Activated naive CD8-positive, alpha-beta T cell treated with anti-CD3 and anti-CD28 coated beads, Interleukin-2, amount 10 ng/mL, durations not matched to agents 7 days and 5 days (primary cell): ENCODE results near the gene TSHZ2. TPM values are rescaled to one million over a fixed set of nuclear protein-coding genes. Genes with fewer than 3 reads are reported as not detected.

Source experiments
- ATAC-seq: fragments of 150-1000 bp; cut with Tn5 transposase; one replicate; pipeline ENCODE4 v1.10.0; 2021; ENCODE audit warnings: low read depth, moderate library complexity
- POLR2A ChIA-PET: fragments of 350-600 bp; sonication (Branson Sonifier 250); formaldehyde crosslinking; loops from one replicate; lab custom pipeline; 2021; ENCODE audit warnings: antibody characterized with exemption; lab: Charles Lee
- DNase-seq: peaks from one replicate; pipeline ENCODE4 v3.0.0; 2021
- H3K27ac Mint-ChIP-seq: one replicate; pipeline ENCODE4 v1.8.0; 2022; ENCODE audit warnings: mild to moderate bottlenecking, mixed read lengths
- H3K27me3 Mint-ChIP-seq: one replicate; pipeline ENCODE4 v1.8.0; 2022; ENCODE audit warnings: mild to moderate bottlenecking, moderate library complexity, mixed read lengths
- H3K36me3 Mint-ChIP-seq: one replicate; pipeline ENCODE4 v1.8.0; 2021; ENCODE audit warnings: mild to moderate bottlenecking, mixed read lengths
- H3K4me1 Mint-ChIP-seq: one replicate; pipeline ENCODE4 v1.8.0; 2021; ENCODE audit warnings: mixed read lengths
- H3K4me3 Mint-ChIP-seq: one replicate; pipeline ENCODE4 v1.8.0; 2022; ENCODE audit warnings: mild to moderate bottlenecking, moderate library complexity, mixed read lengths
- H3K9me3 Mint-ChIP-seq: one replicate; pipeline ENCODE4 v1.8.0; 2021; ENCODE audit warnings: mixed read lengths
- total RNA-seq, 2 experiments: library from RNA; stranded (reverse); gene quantifications; one replicate each; pipeline ENCODE4 v1.2.3, GENCODE V29; 2021

Gene TSHZ2
- total RNA-seq, 2 experiments from 2014 or later: 0.44 to 0.54 TPM

- POLR2A ChIA-PET: no interaction called here
- ATAC-seq (no peak), DNase-seq (no peak)
- no peaks in the 10 kb centered on the region for H3K4me1 Mint-ChIP-seq
- H3K4me3 Mint-ChIP-seq: no peak overlapping the region
- peaks cover 3% of the 10 kb centered on the region for H3K9me3 Mint-ChIP-seq
- no peak overlapping the region for H3K27ac Mint-ChIP-seq
- H3K36me3 Mint-ChIP-seq: no peaks in the 10 kb centered on the region
- no peaks in the 10 kb centered on the region for H3K27me3 Mint-ChIP-seq
These were observed 130.0 kb downstream of the TSHZ2 start for GRCh38 chr20:53101992-53102760.

GRCh38 chr20:53103124-53103523 is 131.0 kb downstream of the TSHZ2 start:
- Mint-ChIP-seq H3K9me3 (peaks cover 3% of the 10 kb centered on the region), H3K27ac (no peak overlapping the region), H3K4me1 (no peaks in the 10 kb centered on the region), H3K27me3 (no peaks in the 10 kb centered on the region), H3K4me3 (no peak overlapping the region), H3K36me3 (no peaks in the 10 kb centered on the region)
- ATAC-seq: no peak
- POLR2A ChIA-PET: no interaction called here
- DNase-seq: no peak

- DNase-seq (no peak), ATAC-seq (no peak)
- Mint-ChIP-seq H3K4me1 (no peaks in the 10 kb centered on the region), H3K4me3 (no peak overlapping the region), H3K27ac (no peak overlapping the region), H3K9me3 (peaks cover under 1% of the 10 kb centered on the region), H3K27me3 (no peaks in the 10 kb centered on the region), H3K36me3 (no peaks in the 10 kb centered on the region)
- POLR2A ChIA-PET: no interaction called here
These were observed 132.7 kb downstream of the TSHZ2 start for GRCh38 chr20:53104884-53105283.

GRCh38 chr20:53116733-53117132 is 144.6 kb downstream of the TSHZ2 start:
- POLR2A ChIA-PET: no interaction called here
- Mint-ChIP-seq H3K4me3 (no peak overlapping the region), H3K9me3 (peaks cover 2% of the 10 kb centered on the region), H3K36me3 (no peaks in the 10 kb centered on the region), H3K27ac (no peak overlapping the region), H3K27me3 (peaks cover 2% of the 10 kb centered on the region), H3K4me1 (no peaks in the 10 kb centered on the region)
- DNase-seq (no peak), ATAC-seq (no peak)

- POLR2A ChIA-PET: no interaction called here
- H3K4me3 Mint-ChIP-seq: no peak overlapping the region
These were observed 150.7 kb downstream of the TSHZ2 start for GRCh38 chr20:53122853-53123252.

GRCh38 chr20:53124075-53124551 is 152.0 kb downstream of the TSHZ2 start:
- ATAC-seq (no peak), DNase-seq (no peak)
- POLR2A ChIA-PET: no interaction called here
- no peaks in the 10 kb centered on the region for H3K36me3 Mint-ChIP-seq
- H3K27me3 Mint-ChIP-seq: no peaks in the 10 kb centered on the region
- H3K9me3 Mint-ChIP-seq: no peaks in the 10 kb centered on the region
- H3K4me3 Mint-ChIP-seq: no peak overlapping the region
- H3K4me1 Mint-ChIP-seq: peaks cover 2% of the 10 kb centered on the region
- no peak overlapping the region for H3K27ac Mint-ChIP-seq

More at GRCh38 chr20:53122853-53123252, 150.7 kb downstream of the TSHZ2 start:
- Mint-ChIP-seq H3K27me3 (no peaks in the 10 kb centered on the region), H3K27ac (no peak overlapping the region), H3K36me3 (no peaks in the 10 kb centered on the region), H3K9me3 (no peaks in the 10 kb centered on the region), H3K4me1 (peaks cover 2% of the 10 kb centered on the region)
- no peak for DNase-seq
- ATAC-seq: no peak

GRCh38 chr20:53124803-53125202 is 152.6 kb downstream of the TSHZ2 start:
- POLR2A ChIA-PET: no interaction called here

GRCh38 chr20:53126185-53126584 is 154.0 kb downstream of the TSHZ2 start:
- H3K9me3 Mint-ChIP-seq: no peaks in the 10 kb centered on the region
- H3K4me3 Mint-ChIP-seq: no peak overlapping the region
- H3K27ac Mint-ChIP-seq: no peak overlapping the region
- no peaks in the 10 kb centered on the region for H3K27me3 Mint-ChIP-seq
- DNase-seq: no peak
- H3K36me3 Mint-ChIP-seq: no peaks in the 10 kb centered on the region
- peaks cover 2% of the 10 kb centered on the region for H3K4me1 Mint-ChIP-seq
- POLR2A ChIA-PET: no interaction called here
- ATAC-seq: no peak

More at GRCh38 chr20:53124803-53125202, 152.6 kb downstream of the TSHZ2 start:
- peaks cover 2% of the 10 kb centered on the region for H3K4me1 Mint-ChIP-seq
- H3K27ac Mint-ChIP-seq: no peak overlapping the region
- H3K4me3 Mint-ChIP-seq: no peak overlapping the region
- no peaks in the 10 kb centered on the region for H3K36me3 Mint-ChIP-seq
- no peaks in the 10 kb centered on the region for H3K27me3 Mint-ChIP-seq
- no peak for ATAC-seq
- H3K9me3 Mint-ChIP-seq: no peaks in the 10 kb centered on the region
- DNase-seq: no peak

GRCh38 chr20:53127027-53127426 is 154.9 kb downstream of the TSHZ2 start:
- H3K4me3 Mint-ChIP-seq: no peak overlapping the region
- H3K9me3 Mint-ChIP-seq: no peaks in the 10 kb centered on the region
- DNase-seq: no peak

GRCh38 chr20:53128004-53128403 is 155.8 kb downstream of the TSHZ2 start:
- Mint-ChIP-seq H3K4me3 (no peak overlapping the region), H3K36me3 (no peaks in the 10 kb centered on the region), H3K9me3 (no peaks in the 10 kb centered on the region), H3K27ac (no peak overlapping the region), H3K27me3 (peaks cover 2% of the 10 kb centered on the region), H3K4me1 (no peaks in the 10 kb centered on the region)
- ATAC-seq (no peak), DNase-seq (no peak)
- POLR2A ChIA-PET: no interaction called here

More at GRCh38 chr20:53127027-53127426, 154.9 kb downstream of the TSHZ2 start:
- no peak for ATAC-seq
- no peaks in the 10 kb centered on the region for H3K36me3 Mint-ChIP-seq
- POLR2A ChIA-PET: no interaction called here
- peaks cover 2% of the 10 kb centered on the region for H3K4me1 Mint-ChIP-seq
- H3K27me3 Mint-ChIP-seq: peaks cover 2% of the 10 kb centered on the region
- H3K27ac Mint-ChIP-seq: no peak overlapping the region

- H3K27me3 Mint-ChIP-seq: peaks cover 2% of the 10 kb centered on the region
- no peaks in the 10 kb centered on the region for H3K9me3 Mint-ChIP-seq
- H3K4me3 Mint-ChIP-seq: no peak overlapping the region
- peaks cover 2% of the 10 kb centered on the region for H3K4me1 Mint-ChIP-seq
- DNase-seq: no peak
- no peaks in the 10 kb centered on the region for H3K36me3 Mint-ChIP-seq
- no peak overlapping the region for H3K27ac Mint-ChIP-seq
- ATAC-seq: no peak
- POLR2A ChIA-PET: no interaction called here
These were observed 157.4 kb downstream of the TSHZ2 start for GRCh38 chr20:53129563-53129962.

- Mint-ChIP-seq H3K27me3 (peaks cover 5% of the 10 kb centered on the region), H3K9me3 (no peaks in the 10 kb centered on the region), H3K4me3 (no peak overlapping the region), H3K4me1 (peaks cover 2% of the 10 kb centered on the region), H3K36me3 (no peaks in the 10 kb centered on the region), H3K27ac (no peak overlapping the region)
- no peak for ATAC-seq
- no peak for DNase-seq
- POLR2A ChIA-PET: no interaction called here
These were observed 158.6 kb downstream of the TSHZ2 start for GRCh38 chr20:53130795-53131194.

GRCh38 chr20:53133125-53133524 is 161.0 kb downstream of the TSHZ2 start:
- H3K36me3 Mint-ChIP-seq: no peaks in the 10 kb centered on the region
- POLR2A ChIA-PET: no interaction called here

GRCh38 chr20:53133628-53134027 is 161.5 kb downstream of the TSHZ2 start:
- Mint-ChIP-seq H3K9me3 (no peaks in the 10 kb centered on the region), H3K27ac (no peak overlapping the region), H3K4me1 (peaks cover 2% of the 10 kb centered on the region), H3K36me3 (no peaks in the 10 kb centered on the region), H3K27me3 (peaks cover 5% of the 10 kb centered on the region), H3K4me3 (no peak overlapping the region)
- DNase-seq: no peak
- no peak for ATAC-seq
- POLR2A ChIA-PET: no interaction called here

More at GRCh38 chr20:53133125-53133524, 161.0 kb downstream of the TSHZ2 start:
- peaks cover 2% of the 10 kb centered on the region for H3K4me1 Mint-ChIP-seq
- ATAC-seq (no peak), DNase-seq (no peak)
- H3K4me3 Mint-ChIP-seq: no peak overlapping the region
- H3K27ac Mint-ChIP-seq: no peak overlapping the region
- no peaks in the 10 kb centered on the region for H3K9me3 Mint-ChIP-seq
- peaks cover 5% of the 10 kb centered on the region for H3K27me3 Mint-ChIP-seq
